IPS-20b (cell line): Measurements from ENCODE around the gene PIK3CG.
"Not testable (repeated sequence)": the region's sequence is repeated elsewhere in the genome, so short reads cannot be mapped to it uniquely, and the experiment has no call there.

Experiments used
- H3K27ac ChIP-seq: one replicate; pipeline ENCODE4 v1.5.1; 2013; ENCODE audit warnings: low read length
- H3K27me3 ChIP-seq: 2 replicates; pipeline ENCODE4 v1.6.1; 2013; ENCODE audit warnings: mild to moderate bottlenecking, low read length, inconsistent platforms; ENCODE audit not compliant: insufficient read depth
- H3K36me3 ChIP-seq: 2 replicates; pipeline ENCODE4 v1.6.1; 2013; ENCODE audit warnings: low read depth, mild to moderate bottlenecking, inconsistent platforms, low read length, moderate library complexity; ENCODE audit not compliant: insufficient read depth
- H3K4me1 ChIP-seq: 2 replicates; pipeline ENCODE4 v1.6.1; 2013; ENCODE audit warnings: mild to moderate bottlenecking, control low read depth, inconsistent platforms, low read length, moderate library complexity; ENCODE audit not compliant: insufficient read depth
- H3K4me3 ChIP-seq: 2 replicates; pipeline ENCODE4 v1.5.1; 2013; ENCODE audit warnings: mild to moderate bottlenecking, low read length, inconsistent platforms
- H3K9ac ChIP-seq: 2 replicates; pipeline ENCODE4 v1.6.1; 2013; ENCODE audit warnings: low read depth, mild to moderate bottlenecking, inconsistent platforms, low read length, moderate library complexity
- H3K9me3 ChIP-seq: 2 replicates; pipeline ENCODE4 v1.6.1; 2013; ENCODE audit warnings: mild to moderate bottlenecking, low read depth, low read length, inconsistent platforms; ENCODE audit not compliant: insufficient read depth

The PIK3CG gene

DNA sequence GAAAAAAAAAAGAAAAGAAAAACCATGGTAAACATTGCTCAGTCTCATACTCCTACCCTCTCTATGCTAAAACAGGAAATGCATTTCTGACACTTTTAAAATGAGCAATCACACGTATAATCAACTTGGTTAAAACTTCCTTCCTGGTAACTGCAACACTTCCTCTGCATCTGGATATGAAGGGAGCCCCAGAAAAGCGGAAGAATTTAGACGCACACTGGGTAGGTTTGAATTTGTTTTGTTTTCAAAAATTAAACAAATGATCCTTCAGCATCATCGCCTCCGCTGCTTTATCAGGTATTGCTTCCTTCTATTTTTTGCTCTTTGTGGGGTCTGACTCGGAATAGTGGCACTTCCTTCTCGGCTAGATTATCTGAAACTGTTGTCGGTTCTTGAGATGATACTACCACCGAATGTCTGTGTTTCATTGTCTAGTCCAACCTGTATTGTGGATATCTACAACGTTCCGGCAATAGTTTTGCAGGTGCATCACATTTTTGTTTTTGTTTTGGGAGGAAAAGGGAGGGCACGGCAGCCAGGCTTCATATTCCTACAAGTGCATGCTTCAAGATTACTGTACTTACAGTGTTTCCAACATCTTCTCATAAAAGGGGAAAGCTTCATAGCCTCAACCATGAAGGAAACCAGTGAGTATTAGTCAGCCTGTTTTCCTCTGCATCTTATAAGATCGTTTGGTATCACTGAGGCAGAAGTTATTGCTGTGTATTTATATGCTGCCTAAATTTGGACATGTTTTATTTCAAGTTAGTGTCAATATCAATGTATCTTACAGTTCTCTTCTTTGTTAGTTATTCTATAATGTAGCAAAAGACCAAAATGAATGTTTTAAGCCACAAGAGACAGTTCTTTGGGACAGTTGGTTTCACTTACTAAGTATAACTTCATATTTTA, at the start of gene PIK3CG:
PIK3CG (plus strand) TSS at position 153 of the 912 bp plus-strand sequence. CDS start 2,280 bp downstream, outside the sequence.
- H3K36me3 ChIP-seq, result no peaks in the 10 kb centered on the region
- H3K4me1 ChIP-seq, result no peaks in the 10 kb centered on the region
- no peaks in the 10 kb centered on the region for H3K9me3 ChIP-seq
- no peak within 1 kb of the TSS for H3K9ac ChIP-seq
- H3K27ac ChIP-seq, result no peak within 1 kb of the TSS
- no peaks in the 10 kb centered on the region for H3K27me3 ChIP-seq
- H3K4me3 ChIP-seq, result no peak within 1 kb of the TSS

DNA sequence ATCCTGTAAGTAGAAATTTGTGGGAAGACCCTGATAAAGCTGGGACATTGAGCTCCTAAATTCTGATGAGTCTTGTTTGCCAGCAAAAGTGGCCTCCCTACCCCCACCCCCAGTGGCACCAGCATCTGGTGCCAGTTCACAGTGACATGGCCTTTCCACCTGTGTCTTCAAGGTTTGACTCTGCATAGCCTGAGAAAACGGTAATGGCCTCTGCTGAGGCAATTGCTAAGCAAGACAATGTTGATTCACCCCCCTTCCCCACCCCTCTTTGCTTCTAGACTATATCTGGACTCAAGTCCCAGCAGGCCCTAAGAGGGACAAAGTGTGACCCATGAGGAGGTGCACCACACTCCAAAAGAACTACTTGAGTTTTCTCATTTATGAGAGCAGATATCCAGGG, 48.0 kb upstream of the PIK3CG start:
- Histone ChIP-seq H3K9ac (no peak overlapping the region), H3K27ac (no peak overlapping the region), H3K9me3 (no peaks in the 10 kb centered on the region), H3K4me3 (no peak overlapping the region), H3K4me1 (no peaks in the 10 kb centered on the region), H3K36me3 (no peaks in the 10 kb centered on the region), H3K27me3 (no peaks in the 10 kb centered on the region)

DNA sequence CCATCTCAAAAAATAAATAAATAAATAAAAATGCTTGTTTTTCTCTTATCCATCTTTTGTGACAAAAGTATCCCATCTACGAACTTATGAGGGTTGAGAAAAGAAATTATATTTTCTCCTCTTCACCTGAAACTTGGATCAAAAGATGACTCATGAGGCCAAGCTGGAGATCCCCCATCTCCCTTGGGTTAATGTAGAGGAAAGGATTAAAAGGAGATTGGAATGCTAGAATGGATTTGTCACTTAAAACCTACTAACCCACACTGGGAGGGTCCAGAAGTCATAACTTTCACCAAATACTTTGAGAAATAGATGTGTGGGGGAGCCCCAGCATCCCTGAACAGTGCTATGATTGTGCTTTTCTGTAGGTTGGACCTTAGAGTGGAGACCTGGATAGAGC, 46.3 kb upstream of the PIK3CG start:
- H3K36me3 ChIP-seq, result no peaks in the 10 kb centered on the region
- H3K27me3 ChIP-seq, result no peaks in the 10 kb centered on the region
- H3K27ac ChIP-seq, result no peak overlapping the region
- no peaks in the 10 kb centered on the region for H3K4me1 ChIP-seq
- no peak overlapping the region for H3K9ac ChIP-seq
- no peak overlapping the region for H3K4me3 ChIP-seq
- no peaks in the 10 kb centered on the region for H3K9me3 ChIP-seq

DNA sequence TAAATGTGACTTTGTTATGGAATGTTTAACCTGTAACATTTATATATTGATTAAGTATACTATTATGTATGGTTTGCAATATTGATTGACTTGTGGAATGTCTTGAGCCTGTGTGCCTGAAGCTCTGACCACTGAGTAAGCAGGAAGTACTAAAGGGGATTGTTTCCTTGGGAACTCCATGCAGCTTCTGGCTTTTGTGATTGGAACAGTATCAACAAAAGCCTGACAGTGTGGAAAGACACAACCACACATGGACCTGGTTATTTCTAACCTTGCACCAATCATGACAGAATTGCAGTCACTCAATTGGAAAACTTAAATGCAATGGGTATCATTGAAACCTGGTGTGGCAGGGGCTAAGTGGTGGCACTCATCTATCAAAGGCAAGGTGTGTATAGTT, 45.5 kb upstream of the PIK3CG start:
- no peak overlapping the region for H3K9ac ChIP-seq
- no peaks in the 10 kb centered on the region for H3K4me1 ChIP-seq
- H3K4me3 ChIP-seq, result no peak overlapping the region
- no peaks in the 10 kb centered on the region for H3K36me3 ChIP-seq
- no peak overlapping the region for H3K27ac ChIP-seq
- H3K27me3 ChIP-seq, result no peaks in the 10 kb centered on the region
- no peaks in the 10 kb centered on the region for H3K9me3 ChIP-seq

DNA sequence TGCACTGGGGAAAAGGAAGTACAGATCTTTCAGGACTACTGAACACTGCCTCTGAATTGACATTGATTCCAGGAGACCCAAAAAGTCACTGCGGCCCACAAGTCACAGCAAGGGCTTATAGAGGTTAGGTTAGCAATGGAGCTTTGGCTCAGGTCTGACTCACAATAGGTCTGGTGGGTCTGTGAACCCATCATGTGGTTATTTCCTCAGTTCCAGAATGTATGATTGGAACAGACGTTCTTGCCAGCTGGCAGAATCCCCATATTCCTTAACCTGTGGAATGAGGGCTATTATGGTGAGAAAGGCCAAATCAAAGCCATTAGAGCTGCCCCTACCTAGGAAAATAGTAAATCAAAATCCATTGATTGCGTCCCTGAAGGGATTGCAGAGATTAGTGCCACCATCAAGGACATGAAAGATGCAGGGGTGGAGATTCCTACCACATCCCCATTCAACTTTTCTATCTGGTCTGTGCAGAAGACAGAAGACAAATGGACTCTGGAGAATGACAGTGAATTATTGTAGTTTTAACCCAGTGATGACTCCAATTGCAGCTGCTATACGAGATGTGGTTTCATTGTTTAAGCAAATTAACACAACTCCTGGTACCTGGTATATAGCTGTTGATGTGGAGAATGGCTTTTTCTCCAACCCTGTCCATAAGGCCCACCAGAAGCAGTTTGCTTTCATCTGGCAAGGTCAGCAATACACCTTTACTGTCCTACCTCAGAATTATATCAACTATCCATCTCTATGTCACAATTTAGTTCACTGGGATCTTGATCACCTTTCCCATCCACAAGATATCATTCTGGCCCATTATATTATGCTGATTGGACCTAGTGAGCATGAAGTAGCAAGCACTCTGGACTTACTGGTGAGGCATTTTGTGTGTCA, 44.5 kb upstream of the PIK3CG start:
- Histone ChIP-seq H3K27ac (no peak overlapping the region), H3K9me3 (no peaks in the 10 kb centered on the region), H3K4me1 (no peaks in the 10 kb centered on the region), H3K4me3 (no peak overlapping the region), H3K36me3 (no peaks in the 10 kb centered on the region), H3K27me3 (no peaks in the 10 kb centered on the region), H3K9ac (no peak overlapping the region)

DNA sequence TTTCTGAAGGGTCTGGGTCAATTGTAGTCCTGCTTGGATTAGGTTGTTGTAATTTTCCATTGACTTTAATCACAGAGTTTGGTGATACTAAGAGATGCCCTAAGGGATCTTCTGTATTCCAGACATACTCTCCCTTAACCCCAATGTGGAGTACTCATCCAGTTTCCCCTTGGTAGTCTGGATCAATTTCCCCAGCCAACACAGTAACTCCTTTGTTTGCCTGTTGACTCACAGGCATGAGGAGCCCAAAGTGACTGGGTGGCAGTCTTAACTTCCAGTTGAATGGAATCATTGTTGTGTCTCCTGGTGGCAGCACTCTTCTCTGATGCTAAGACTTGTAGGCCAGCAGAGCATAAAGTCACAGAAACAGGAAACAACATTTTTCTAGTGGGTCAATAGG, 41.5 kb upstream of the PIK3CG start:
- H3K27me3 ChIP-seq, result no peaks in the 10 kb centered on the region
- H3K27ac ChIP-seq, result no peak overlapping the region
- H3K4me3 ChIP-seq, result no peak overlapping the region
- no peaks in the 10 kb centered on the region for H3K4me1 ChIP-seq
- H3K36me3 ChIP-seq, result no peaks in the 10 kb centered on the region
- H3K9me3 ChIP-seq, result no peaks in the 10 kb centered on the region; the same call in 1 of the 2 replicates
- no peak overlapping the region for H3K9ac ChIP-seq

DNA sequence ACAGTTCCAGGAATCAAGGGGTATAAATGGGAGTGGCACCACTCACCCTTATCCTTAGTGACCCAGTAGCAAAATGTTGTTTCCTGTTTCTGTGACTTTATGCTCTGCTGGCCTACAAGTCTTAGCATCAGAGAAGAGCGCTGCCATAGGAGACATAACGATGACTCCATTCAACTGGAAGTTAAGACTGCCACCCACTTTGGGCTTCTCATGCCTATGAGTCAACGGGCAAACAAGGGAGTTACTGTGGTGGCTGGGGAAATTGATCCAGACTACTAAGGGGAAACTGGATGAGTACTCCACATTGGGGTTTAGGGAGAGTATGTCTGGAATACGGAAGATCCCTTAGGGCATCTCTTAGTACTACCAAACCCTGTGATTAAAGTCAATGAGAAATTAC, 40.6 kb upstream of the PIK3CG start:
- H3K36me3 ChIP-seq, result no peaks in the 10 kb centered on the region
- H3K9ac ChIP-seq, result no peak overlapping the region
- peaks cover 7% of the 10 kb centered on the region; the same call in 1 of the 2 replicates for H3K9me3 ChIP-seq
- H3K27me3 ChIP-seq, result no peaks in the 10 kb centered on the region
- no peaks in the 10 kb centered on the region for H3K4me1 ChIP-seq
- no peak overlapping the region for H3K4me3 ChIP-seq
- H3K27ac ChIP-seq, result no peak overlapping the region

DNA sequence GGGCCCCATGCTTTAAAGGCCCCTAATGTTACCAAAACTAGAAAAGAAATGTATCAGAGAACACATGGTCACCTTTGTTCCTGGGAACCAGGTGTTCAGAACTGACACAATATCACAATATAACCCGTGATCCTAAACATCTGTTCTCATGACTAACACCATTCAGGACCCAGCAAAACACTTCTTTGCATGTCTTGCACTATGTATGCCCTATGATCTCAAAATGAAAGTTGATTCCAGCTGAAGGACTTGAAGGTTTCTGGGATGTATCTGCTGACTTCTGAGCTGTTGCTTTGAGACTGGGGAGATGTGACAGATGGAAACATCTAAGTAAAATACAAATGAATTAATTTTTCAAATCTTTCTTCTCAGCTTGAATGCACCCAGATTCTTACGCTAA, 37.5 kb upstream of the PIK3CG start:
- no peak overlapping the region for H3K4me3 ChIP-seq
- no peak overlapping the region for H3K27ac ChIP-seq
- no peaks in the 10 kb centered on the region for H3K4me1 ChIP-seq
- peaks cover 8% of the 10 kb centered on the region; the same call in 1 of the 2 replicates for H3K9me3 ChIP-seq
- no peak overlapping the region for H3K9ac ChIP-seq
- H3K36me3 ChIP-seq, result no peaks in the 10 kb centered on the region
- no peaks in the 10 kb centered on the region for H3K27me3 ChIP-seq

DNA sequence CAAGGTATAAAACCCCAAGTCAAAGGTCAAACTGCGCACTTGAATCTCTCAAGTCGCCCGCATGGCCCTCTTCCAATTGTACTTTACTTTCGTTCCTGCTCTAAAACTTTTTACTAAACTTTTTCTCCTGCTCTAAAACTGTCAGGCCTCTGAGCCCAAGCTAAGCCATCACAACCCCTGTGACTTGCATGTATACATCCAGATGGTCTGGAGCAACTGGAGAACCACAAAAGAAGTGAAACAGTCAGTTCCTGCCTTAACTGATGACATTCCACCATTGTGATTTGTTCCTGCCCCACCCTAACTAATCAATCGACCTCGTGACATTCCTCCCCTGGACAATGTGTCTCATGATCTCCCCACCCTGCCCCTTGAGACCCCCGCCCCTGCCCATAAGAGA, 35.6 kb upstream of the PIK3CG start:
- H3K27me3 ChIP-seq, result no peaks in the 10 kb centered on the region
- H3K9me3 ChIP-seq, result peaks cover 8% of the 10 kb centered on the region; the same call in 1 of the 2 replicates
- no peak overlapping the region for H3K9ac ChIP-seq
- no peak overlapping the region for H3K27ac ChIP-seq
- no peak overlapping the region for H3K4me3 ChIP-seq
- no peaks in the 10 kb centered on the region for H3K4me1 ChIP-seq
- no peaks in the 10 kb centered on the region for H3K36me3 ChIP-seq

DNA sequence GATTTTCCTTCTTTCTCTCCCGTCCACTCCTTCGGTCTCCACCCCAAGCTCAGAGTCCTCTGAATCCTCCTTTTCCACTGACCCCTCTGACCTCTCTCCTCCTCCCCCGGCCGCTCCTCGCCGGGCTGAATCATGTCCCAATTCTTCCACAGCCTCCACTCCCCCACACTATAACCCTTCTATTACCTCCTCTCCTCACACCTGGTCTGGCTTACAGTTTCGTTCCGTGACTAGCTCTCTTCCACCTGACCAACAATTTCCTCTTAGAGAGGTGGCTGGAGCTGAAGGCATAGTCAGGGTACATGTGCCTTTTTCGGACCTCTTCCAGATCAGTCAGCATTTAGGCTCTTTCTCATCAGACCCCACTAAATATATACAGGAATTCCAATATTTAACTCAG, 34.2 kb upstream of the PIK3CG start:
- H3K27me3 ChIP-seq, H3K4me3 ChIP-seq, H3K4me1 ChIP-seq, H3K9ac ChIP-seq, H3K27ac ChIP-seq, H3K36me3 ChIP-seq, H3K9me3 ChIP-seq: not testable (repeated sequence)

DNA sequence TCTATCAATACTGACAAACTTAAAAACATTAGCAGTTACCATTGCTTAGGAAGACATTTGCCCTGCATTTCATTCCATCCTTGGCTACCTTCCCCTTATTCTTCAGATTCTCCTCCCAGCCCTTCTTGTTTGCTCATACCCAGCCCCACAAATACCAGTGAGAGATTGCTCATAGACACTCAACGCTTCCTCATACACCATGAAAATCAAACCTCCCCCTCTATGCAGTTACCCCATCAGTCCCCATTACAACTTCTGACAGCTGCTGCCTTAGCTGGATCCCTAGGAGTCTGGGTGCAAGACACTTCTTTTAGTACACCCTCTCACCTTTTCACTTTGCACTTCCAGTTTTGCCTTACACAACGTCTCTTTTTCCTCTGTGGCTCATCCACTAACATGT, 28.3 kb upstream of the PIK3CG start:
- H3K9me3 ChIP-seq, result no peaks in the 10 kb centered on the region
- H3K27me3 ChIP-seq, result no peaks in the 10 kb centered on the region
- no peak overlapping the region for H3K27ac ChIP-seq
- H3K36me3 ChIP-seq, result no peaks in the 10 kb centered on the region
- H3K4me1 ChIP-seq, result peaks cover 10% of the 10 kb centered on the region; the same call in 1 of the 2 replicates
- H3K4me3 ChIP-seq, result no peak overlapping the region
- no peak overlapping the region for H3K9ac ChIP-seq
